Endothelial cell (in vitro differentiated cells): ENCODE data around the gene MEA1. TPM values are rescaled to one million over a fixed set of nuclear protein-coding genes. Genes with fewer than 3 reads are reported as not detected.
"Not testable (repeated sequence)": the region's sequence is repeated elsewhere in the genome, so short reads cannot be mapped to it uniquely, and the experiment has no call there.

Experiments
- DNase-seq: peaks from one replicate; pipeline ENCODE4 v3.0.0; 2021; ENCODE audit warnings: low spot score
- H3K27ac Mint-ChIP-seq: one replicate; pipeline ENCODE4 v1.8.0; 2021; ENCODE audit warnings: mixed read lengths, inconsistent platforms; ENCODE audit not compliant: unreplicated experiment
- H3K27me3 Mint-ChIP-seq: one replicate; pipeline ENCODE4 v1.8.0; 2021; ENCODE audit warnings: mild to moderate bottlenecking, moderate library complexity, mixed read lengths, inconsistent platforms; ENCODE audit not compliant: unreplicated experiment
- H3K36me3 Mint-ChIP-seq: one replicate; pipeline ENCODE4 v1.8.0; 2021; ENCODE audit warnings: mild to moderate bottlenecking, low read depth, mixed read lengths, inconsistent platforms; ENCODE audit not compliant: unreplicated experiment
- H3K4me1 Mint-ChIP-seq: one replicate; pipeline ENCODE4 v1.8.0; 2021; ENCODE audit warnings: mild to moderate bottlenecking, mixed read lengths, inconsistent platforms; ENCODE audit not compliant: unreplicated experiment
- H3K4me3 Mint-ChIP-seq: one replicate; pipeline ENCODE4 v1.8.0; 2021; ENCODE audit warnings: mild to moderate bottlenecking, mixed read lengths, inconsistent platforms; ENCODE audit not compliant: unreplicated experiment
- H3K9me3 Mint-ChIP-seq: one replicate; pipeline ENCODE4 v1.8.0; 2021; ENCODE audit warnings: mixed read lengths, inconsistent platforms; ENCODE audit not compliant: unreplicated experiment
- CTCF ChIP-seq: fragments of 200-600 bp; sonication (generic); IDR thresholded peaks from one replicate; pipeline ENCODE4 v1.5.0; 2021; ENCODE audit warnings: antibody characterized with exemption; ENCODE audit not compliant: unreplicated experiment
- total RNA-seq: library from RNA; stranded (reverse); fragmentation: NEBNext Ultra II Directional; extraction: Animal tissue kit (Norgen Biotek cat#: 25700); gene quantifications from one replicate; pipeline ENCODE4 v1.2.1, GENCODE V29; 2021; ENCODE audit not compliant: unreplicated experiment

MEA1 gene
- total RNA-seq, 1 donor from 2014 or later: 61.0 TPM

- H3K4me1 Mint-ChIP-seq: peaks cover 4% of the 10 kb centered on the region
- H3K4me3 Mint-ChIP-seq: no peak overlapping the region
- peaks cover 30% of the 10 kb centered on the region for H3K36me3 Mint-ChIP-seq
- no peak for TF ChIP-seq CTCF
- DNase-seq: no peak
- H3K27me3 Mint-ChIP-seq: peaks cover 1% of the 10 kb centered on the region
- H3K9me3 Mint-ChIP-seq: no peaks in the 10 kb centered on the region
- no peak overlapping the region for H3K27ac Mint-ChIP-seq
Observed at GRCh38 chr6:43006251-43006650, 7.5 kb downstream of the MEA1 start.

- Mint-ChIP-seq H3K4me3 (no peak overlapping the region), H3K27me3 (no peaks in the 10 kb centered on the region), H3K4me1 (peaks cover 4% of the 10 kb centered on the region), H3K27ac (no peak overlapping the region), H3K36me3 (peaks cover 28% of the 10 kb centered on the region), H3K9me3 (no peaks in the 10 kb centered on the region)
- no peak for TF ChIP-seq CTCF
- DNase-seq: no peak
Observed at GRCh38 chr6:43005844-43006243, 7.9 kb downstream of the MEA1 start.

- H3K27me3 Mint-ChIP-seq: no peaks in the 10 kb centered on the region
- no peaks in the 10 kb centered on the region for H3K36me3 Mint-ChIP-seq
- no peak for TF ChIP-seq CTCF
- no peaks in the 10 kb centered on the region for H3K9me3 Mint-ChIP-seq
- no peak for DNase-seq
- no peaks in the 10 kb centered on the region for H3K4me1 Mint-ChIP-seq
- no peak overlapping the region for H3K27ac Mint-ChIP-seq
- no peak overlapping the region for H3K4me3 Mint-ChIP-seq
Observed at GRCh38 chr6:43001843-43002242, 11.9 kb downstream of the MEA1 start.

- not testable (repeated sequence) for H3K4me1 Mint-ChIP-seq, H3K27ac Mint-ChIP-seq, H3K9me3 Mint-ChIP-seq, H3K36me3 Mint-ChIP-seq, DNase-seq, H3K27me3 Mint-ChIP-seq, H3K4me3 Mint-ChIP-seq
Observed at GRCh38 chr6:42998205-42998604, 15.5 kb downstream of the MEA1 start.

GRCh38 chr6:42996513-42996912, 17.2 kb downstream of the MEA1 start:
- no peak for TF ChIP-seq CTCF
- Mint-ChIP-seq H3K27me3 (peaks cover 3% of the 10 kb centered on the region), H3K4me1 (no peaks in the 10 kb centered on the region), H3K36me3 (peaks cover 5% of the 10 kb centered on the region), H3K4me3 (no peak overlapping the region), H3K27ac (peak overlapping the region; percentile 63), H3K9me3 (no peaks in the 10 kb centered on the region)
- no peak for DNase-seq

- TF ChIP-seq CTCF: no peak
- no peak for DNase-seq
- Mint-ChIP-seq H3K27ac (peak overlapping the region; percentile 21), H3K4me1 (peaks cover under 1% of the 10 kb centered on the region), H3K4me3 (no peak overlapping the region), H3K9me3 (no peaks in the 10 kb centered on the region), H3K36me3 (peaks cover 17% of the 10 kb centered on the region), H3K27me3 (peaks cover 3% of the 10 kb centered on the region)
Observed at GRCh38 chr6:42993445-42993844, 20.3 kb downstream of the MEA1 start.
